Measurements from ENCODE around the gene LHFPL6.

GRCh38 chr13:39461685-39462266 lies 141.2 kb downstream of the LHFPL6 start:
- TF ChIP-seq POLR2A (IDR thresholded peaks at IDR 0.05) = no peak
- no peak for TF ChIP-seq CTCF (IDR thresholded peaks at IDR 0.05)

Measured in esophagus squamous epithelium (tissue), 4 donors.